ENCODE data around the gene KSR1.

The KSR1 gene

GRCh38 chr17:27585792-27586191 lies 129.5 kb downstream of the KSR1 start:
- no peak for DNase-seq

- no peak for DNase-seq
Measured at GRCh38 chr17:27586203-27586721, 130.0 kb downstream of the KSR1 start.

GRCh38 chr17:27588354-27588753 lies 132.1 kb downstream of the KSR1 start:
- DNase-seq = no peak

- no peak for DNase-seq
Measured at GRCh38 chr17:27590864-27591263, 134.6 kb downstream of the KSR1 start.

GRCh38 chr17:27591986-27592385 lies 135.7 kb downstream of the KSR1 start:
- no peak for DNase-seq

GRCh38 chr17:27593232-27593856 lies 137.1 kb downstream of the KSR1 start:
- DNase-seq = no peak

GRCh38 chr17:27593857-27594255 lies 137.6 kb downstream of the KSR1 start:
- no peak for DNase-seq

GRCh38 chr17:27595208-27595607 lies 139.0 kb downstream of the KSR1 start:
- no peak for DNase-seq

GRCh38 chr17:27596096-27596495 lies 139.8 kb downstream of the KSR1 start:
- DNase-seq = no peak

GRCh38 chr17:27596566-27597187 lies 140.4 kb downstream of the KSR1 start:
- peak in 5 of 58 donors; percentile 9 to 30 (median 11) for DNase-seq

GRCh38 chr17:27597188-27597580 lies 140.9 kb downstream of the KSR1 start:
- no peak for DNase-seq

- no peak for DNase-seq
Measured at GRCh38 chr17:27597783-27598320, 141.6 kb downstream of the KSR1 start.

GRCh38 chr17:27598337-27599050 lies 142.2 kb downstream of the KSR1 start:
- peak in 1 of 58 donors; percentile 14 for DNase-seq

GRCh38 chr17:27600471-27600870 lies 144.2 kb downstream of the KSR1 start:
- no peak for DNase-seq

GRCh38 chr17:27601069-27601974 lies 145.1 kb downstream of the KSR1 start:
- peak in 55 of 58 donors; percentile 12 to 91 (median 54) for DNase-seq

- no peak for DNase-seq
Measured at GRCh38 chr17:27601975-27602302, 145.7 kb downstream of the KSR1 start.

- DNase-seq = peak in 55 of 58 donors; percentile 7 to 80 (median 43)
Measured at GRCh38 chr17:27602721-27603420, 146.6 kb downstream of the KSR1 start.

GRCh38 chr17:27603421-27603770 lies 147.1 kb downstream of the KSR1 start:
- DNase-seq = no peak

- no peak for DNase-seq
Measured at GRCh38 chr17:27603880-27604794, 147.9 kb downstream of the KSR1 start.

All from anterior cingulate cortex (tissue), 58 donors.